Measurements from ENCODE around the gene EVI5. TPM values are rescaled to one million over a fixed set of nuclear protein-coding genes. Genes with fewer than 3 reads are reported as not detected.
"Not testable (repeated sequence)": the region's sequence is repeated elsewhere in the genome, so short reads cannot be mapped to it uniquely, and the experiment has no call there.

EVI5 gene
- total RNA-seq, 1 experiment from 2014 or later = 23.2 TPM

DNA sequence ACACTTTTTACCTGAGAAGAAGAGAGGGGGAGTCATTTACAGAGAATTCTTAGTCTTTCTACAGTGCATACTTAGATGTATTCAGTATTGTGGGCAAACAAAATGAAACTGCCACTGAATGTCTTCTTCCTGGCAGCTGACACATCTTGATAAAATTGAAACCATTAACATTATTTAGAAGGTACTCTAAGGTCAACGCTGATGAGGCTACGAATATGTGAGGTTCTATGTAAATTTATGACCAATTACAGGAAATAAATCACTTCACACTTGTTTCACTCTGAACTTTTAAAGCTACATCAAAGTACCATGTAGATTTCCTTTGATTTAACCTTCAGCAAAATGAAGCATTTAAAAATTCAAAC is 246.9 kb downstream of the EVI5 start:
- H3K27ac Mint-ChIP-seq (ENCODE audit: low read depth, unreplicated experiment) = no peak overlapping the region
- peaks cover 6% of the 10 kb centered on the region for H3K36me3 Mint-ChIP-seq (ENCODE audit: insufficient read depth, unreplicated experiment)
- H3K4me3 Mint-ChIP-seq (ENCODE audit: unreplicated experiment) = no peak overlapping the region
- intact Hi-C loops (cut with micrococcal nuclease) = no loop called here
- POLR2A ChIA-PET = no interaction called here
- no peaks in the 10 kb centered on the region for H3K27me3 Mint-ChIP-seq (ENCODE audit: insufficient read depth, unreplicated experiment)
- TF ChIP-seq, protein P1, sequence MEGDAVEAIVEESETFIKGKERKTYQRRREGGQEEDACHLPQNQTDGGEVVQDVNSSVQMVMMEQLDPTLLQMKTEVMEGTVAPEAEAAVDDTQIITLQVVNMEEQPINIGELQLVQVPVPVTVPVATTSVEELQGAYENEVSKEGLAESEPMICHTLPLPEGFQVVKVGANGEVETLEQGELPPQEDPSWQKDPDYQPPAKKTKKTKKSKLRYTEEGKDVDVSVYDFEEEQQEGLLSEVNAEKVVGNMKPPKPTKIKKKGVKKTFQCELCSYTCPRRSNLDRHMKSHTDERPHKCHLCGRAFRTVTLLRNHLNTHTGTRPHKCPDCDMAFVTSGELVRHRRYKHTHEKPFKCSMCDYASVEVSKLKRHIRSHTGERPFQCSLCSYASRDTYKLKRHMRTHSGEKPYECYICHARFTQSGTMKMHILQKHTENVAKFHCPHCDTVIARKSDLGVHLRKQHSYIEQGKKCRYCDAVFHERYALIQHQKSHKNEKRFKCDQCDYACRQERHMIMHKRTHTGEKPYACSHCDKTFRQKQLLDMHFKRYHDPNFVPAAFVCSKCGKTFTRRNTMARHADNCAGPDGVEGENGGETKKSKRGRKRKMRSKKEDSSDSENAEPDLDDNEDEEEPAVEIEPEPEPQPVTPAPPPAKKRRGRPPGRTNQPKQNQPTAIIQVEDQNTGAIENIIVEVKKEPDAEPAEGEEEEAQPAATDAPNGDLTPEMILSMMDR (IDR thresholded peaks at IDR 0.05; ENCODE audit: unreplicated experiment) = no peak
- BruUV-seq (replicated peaks) = no TSS peak
- no peaks in the 10 kb centered on the region for H3K4me1 Mint-ChIP-seq (ENCODE audit: insufficient read depth, unreplicated experiment)
- CTCF ChIA-PET = no interaction called here
- no peaks in the 10 kb centered on the region for H3K9me3 Mint-ChIP-seq (ENCODE audit: unreplicated experiment)
- DNase-seq (ENCODE audit: unreplicated experiment) = no peak

DNA sequence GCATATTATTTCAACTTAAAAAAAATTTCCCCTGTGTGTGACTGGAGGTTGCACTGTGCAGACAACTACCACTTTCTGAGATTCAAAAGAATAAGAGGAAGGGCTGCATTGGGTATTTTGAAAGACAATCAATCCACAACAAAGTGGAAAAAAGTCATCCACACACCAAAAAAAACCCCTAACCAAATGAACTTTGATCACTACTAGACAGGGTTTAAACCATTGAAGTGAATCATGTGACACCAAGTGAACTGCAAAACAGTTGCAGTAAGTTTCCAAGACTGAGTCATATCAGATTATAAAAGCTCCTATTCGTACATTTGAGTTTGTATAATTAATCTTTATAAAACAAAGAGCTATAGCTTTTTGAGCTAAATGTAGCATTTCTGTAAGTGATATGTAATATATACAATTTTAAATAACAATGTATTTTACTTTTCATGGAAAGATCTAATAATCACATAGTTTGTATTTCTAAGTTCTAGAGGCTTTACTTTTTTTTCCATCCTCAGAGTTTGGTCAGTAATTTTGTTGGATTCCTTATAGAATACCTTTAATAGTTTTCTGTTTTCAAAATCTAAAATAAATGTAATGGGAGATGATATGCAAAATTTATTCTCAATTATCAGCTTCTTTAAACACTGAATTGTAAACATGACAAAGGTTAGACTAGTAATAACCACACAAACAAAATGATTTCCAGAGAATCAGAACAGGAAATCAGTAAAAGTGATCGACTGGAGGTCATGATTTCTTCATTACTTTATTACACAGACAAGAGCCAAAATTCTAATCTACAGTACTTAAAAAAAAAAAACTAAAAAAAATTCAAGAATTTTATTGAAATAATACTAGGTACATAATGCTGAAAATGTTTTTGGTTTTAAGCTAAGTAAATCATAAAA is 247.7 kb downstream of the EVI5 start:
- peak; percentile 14 for DNase-seq (ENCODE audit: unreplicated experiment)
- CTCF ChIA-PET = interaction anchor here (0.5 to 0.7 kb wide), 5 partner anchors 12 to 540 kb away, joined by 3 to 6 read pairs (median 3); no protein-coding TSS in a partner anchor
- H3K27ac Mint-ChIP-seq (ENCODE audit: low read depth, unreplicated experiment) = no peak overlapping the region

DNA sequence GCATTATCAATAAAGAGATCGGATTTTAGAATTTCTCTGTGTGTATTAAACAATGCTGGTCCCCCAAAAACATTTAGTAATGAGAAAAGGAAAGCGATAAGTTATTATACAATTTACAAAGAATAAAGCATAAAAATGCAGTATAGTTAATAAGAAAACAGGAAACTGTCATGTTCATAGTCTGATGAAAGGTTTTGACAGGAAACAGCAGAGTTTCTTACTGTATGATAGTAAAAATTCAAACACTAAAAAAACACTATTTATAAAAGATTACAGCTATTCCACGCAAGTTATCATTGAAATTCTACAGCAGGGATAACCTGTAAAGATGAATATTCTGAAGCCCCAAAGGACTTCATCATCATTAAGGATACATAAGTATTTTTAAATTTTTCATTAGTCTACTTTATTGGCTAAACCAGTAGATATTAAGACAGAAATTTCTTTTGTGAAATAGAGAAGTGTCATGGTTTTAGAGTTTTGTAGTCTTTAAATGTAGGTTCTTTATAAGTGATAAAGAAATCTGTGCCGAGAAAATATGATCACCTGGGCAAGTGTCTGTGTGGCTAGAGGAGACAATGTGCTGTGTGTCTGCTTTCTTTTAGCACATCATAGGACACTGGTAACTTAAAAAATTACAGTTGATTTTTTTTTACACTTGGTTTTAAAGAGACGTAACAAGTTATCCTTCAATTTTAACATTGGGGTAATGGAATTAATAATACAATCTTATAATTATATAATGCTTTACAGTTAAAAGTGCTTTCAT is 248.5 kb downstream of the EVI5 start:
- H3K4me3 Mint-ChIP-seq (ENCODE audit: unreplicated experiment) = no peak overlapping the region
- intact Hi-C loops (cut with micrococcal nuclease) = no loop called here
- H3K27me3 Mint-ChIP-seq (ENCODE audit: insufficient read depth, unreplicated experiment) = no peaks in the 10 kb centered on the region
- BruUV-seq (replicated peaks) = no TSS peak
- no peak for DNase-seq (ENCODE audit: unreplicated experiment)
- H3K27ac Mint-ChIP-seq (ENCODE audit: low read depth, unreplicated experiment) = no peak overlapping the region
- H3K4me1 Mint-ChIP-seq (ENCODE audit: insufficient read depth, unreplicated experiment) = no peaks in the 10 kb centered on the region
- H3K36me3 Mint-ChIP-seq (ENCODE audit: insufficient read depth, unreplicated experiment) = peaks cover 6% of the 10 kb centered on the region
- TF ChIP-seq, protein P1 (IDR thresholded peaks at IDR 0.05; ENCODE audit: unreplicated experiment) = no peak
- POLR2A ChIA-PET = no interaction called here
- CTCF ChIA-PET = interaction anchor here (0.5 kb wide), 2 partner anchors 525 to 539 kb away, joined by 3 read pairs; no protein-coding TSS in a partner anchor
- H3K9me3 Mint-ChIP-seq (ENCODE audit: unreplicated experiment) = no peaks in the 10 kb centered on the region

More for the DNA sequence above, 247.7 kb downstream of the EVI5 start:
- no peaks in the 10 kb centered on the region for H3K4me1 Mint-ChIP-seq (ENCODE audit: insufficient read depth, unreplicated experiment)
- no peaks in the 10 kb centered on the region for H3K9me3 Mint-ChIP-seq (ENCODE audit: unreplicated experiment)
- POLR2A ChIA-PET = no interaction called here
- H3K36me3 Mint-ChIP-seq (ENCODE audit: insufficient read depth, unreplicated experiment) = peaks cover 6% of the 10 kb centered on the region
- H3K27me3 Mint-ChIP-seq (ENCODE audit: insufficient read depth, unreplicated experiment) = no peaks in the 10 kb centered on the region
- H3K4me3 Mint-ChIP-seq (ENCODE audit: unreplicated experiment) = no peak overlapping the region
- intact Hi-C loops (cut with micrococcal nuclease) = no loop called here
- BruUV-seq (replicated peaks) = no TSS peak
- TF ChIP-seq, protein P1 (IDR thresholded peaks at IDR 0.05; ENCODE audit: unreplicated experiment) = no peak

DNA sequence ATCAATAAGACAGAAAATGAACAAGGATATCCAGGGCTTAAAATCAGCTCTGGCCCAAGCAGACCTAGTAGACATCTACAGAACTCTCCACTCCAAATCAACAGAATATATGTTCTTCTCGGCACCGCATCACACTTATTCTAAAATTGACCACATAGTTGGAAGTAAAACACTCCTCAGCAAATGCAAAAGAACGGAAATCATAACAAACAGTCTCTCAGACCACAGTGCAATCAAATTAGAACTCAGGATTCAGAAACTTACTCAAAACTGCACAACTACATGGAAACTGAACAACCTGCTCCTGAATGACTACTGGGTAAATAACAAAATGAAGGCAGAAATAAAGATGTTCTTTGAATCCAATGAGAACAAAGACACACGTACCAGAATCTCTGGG is 252.5 kb downstream of the EVI5 start:
- POLR2A ChIA-PET; H3K36me3 Mint-ChIP-seq (ENCODE audit: insufficient read depth, unreplicated experiment); CTCF ChIA-PET: not testable (repeated sequence)

DNA sequence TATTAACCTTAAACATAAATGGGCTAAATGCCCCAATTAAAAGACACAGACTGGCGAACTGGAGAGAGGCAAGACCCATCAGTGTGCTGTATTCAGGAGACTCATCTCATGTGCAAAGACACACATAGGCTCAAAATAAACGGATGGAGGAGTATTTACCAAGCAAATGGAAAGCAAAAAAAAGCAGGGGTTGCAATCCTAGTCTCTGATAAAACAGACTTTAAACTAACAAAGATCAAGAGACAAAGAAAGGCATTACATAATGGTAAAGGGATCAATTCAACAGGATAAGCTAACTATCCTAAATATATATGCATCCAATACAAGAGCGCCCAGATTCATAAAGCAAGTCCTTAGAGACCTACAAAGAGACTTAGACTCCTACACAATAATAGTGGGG is 253.0 kb downstream of the EVI5 start:
- BruUV-seq (replicated peaks); H3K4me1 Mint-ChIP-seq (ENCODE audit: insufficient read depth, unreplicated experiment); DNase-seq (ENCODE audit: unreplicated experiment); H3K27me3 Mint-ChIP-seq (ENCODE audit: insufficient read depth, unreplicated experiment); H3K27ac Mint-ChIP-seq (ENCODE audit: low read depth, unreplicated experiment); H3K9me3 Mint-ChIP-seq (ENCODE audit: unreplicated experiment); H3K4me3 Mint-ChIP-seq (ENCODE audit: unreplicated experiment); CTCF ChIA-PET; H3K36me3 Mint-ChIP-seq (ENCODE audit: insufficient read depth, unreplicated experiment); intact Hi-C loops (cut with micrococcal nuclease); POLR2A ChIA-PET: not testable (repeated sequence)

More for the DNA sequence above, 252.5 kb downstream of the EVI5 start:
- H3K27ac Mint-ChIP-seq (ENCODE audit: low read depth, unreplicated experiment); BruUV-seq (replicated peaks); H3K9me3 Mint-ChIP-seq (ENCODE audit: unreplicated experiment); H3K4me1 Mint-ChIP-seq (ENCODE audit: insufficient read depth, unreplicated experiment); H3K4me3 Mint-ChIP-seq (ENCODE audit: unreplicated experiment); intact Hi-C loops (cut with micrococcal nuclease); H3K27me3 Mint-ChIP-seq (ENCODE audit: insufficient read depth, unreplicated experiment); DNase-seq (ENCODE audit: unreplicated experiment): not testable (repeated sequence)
